GM21825 (cell line): ENCODE data around the gene ZNF429.
A peak's percentile ranks its signal among the peaks of the same experiment; 100 is the strongest.
"Not testable (repeated sequence)": the region's sequence is repeated elsewhere in the genome, so short reads cannot be mapped to it uniquely, and the experiment has no call there.

Experiments
- ATAC-seq: cut with Tn5 transposase; IDR thresholded peaks from one replicate; pipeline ENCODE4 v1.9.1; 2021; ENCODE audit warnings: mild to moderate bottlenecking, moderate library complexity; ENCODE audit not compliant: unreplicated experiment

The ZNF429 gene

GRCh38 chr19:21505459-21506451, at the start of gene ZNF429:
Gene ZNF429, plus strand, starts transcription at chr19:21505602. Its CDS starts 170 bp downstream, at chr19:21505772.
- ATAC-seq = peak; percentile 100

GRCh38 chr19:21460686-21461085, 44.7 kb upstream of the ZNF429 start:
- ATAC-seq = no peak

GRCh38 chr19:21462540-21462939, 42.9 kb upstream of the ZNF429 start:
- no peak for ATAC-seq

- peak; percentile 93 for ATAC-seq
Observed at GRCh38 chr19:21463449-21464105, 41.8 kb upstream of the ZNF429 start.

GRCh38 chr19:21466627-21467026, 38.8 kb upstream of the ZNF429 start:
- no peak for ATAC-seq

- no peak for ATAC-seq
Observed at GRCh38 chr19:21468791-21469190, 36.6 kb upstream of the ZNF429 start.

GRCh38 chr19:21472507-21472906, 32.9 kb upstream of the ZNF429 start:
- no peak for ATAC-seq

- peak; percentile 90 for ATAC-seq
Observed at GRCh38 chr19:21474671-21475181, 30.7 kb upstream of the ZNF429 start.

- not testable (repeated sequence) for ATAC-seq
Observed at GRCh38 chr19:21482361-21482760, 23.0 kb upstream of the ZNF429 start.

GRCh38 chr19:21482863-21483276, 22.5 kb upstream of the ZNF429 start:
- no peak for ATAC-seq

- no peak for ATAC-seq
Observed at GRCh38 chr19:21483589-21484170, 21.7 kb upstream of the ZNF429 start.

GRCh38 chr19:21484631-21485030, 20.8 kb upstream of the ZNF429 start:
- no peak for ATAC-seq

GRCh38 chr19:21485926-21486325, 19.5 kb upstream of the ZNF429 start:
- no peak for ATAC-seq

- no peak for ATAC-seq
Observed at GRCh38 chr19:21487969-21488368, 17.4 kb upstream of the ZNF429 start.

- no peak for ATAC-seq
Observed at GRCh38 chr19:21491146-21491545, 14.3 kb upstream of the ZNF429 start.

- no peak for ATAC-seq
Observed at GRCh38 chr19:21492947-21493906, 12.2 kb upstream of the ZNF429 start.

GRCh38 chr19:21496876-21497275, 8.5 kb upstream of the ZNF429 start:
- ATAC-seq = no peak

- no peak for ATAC-seq
Observed at GRCh38 chr19:21498651-21499050, 6.8 kb upstream of the ZNF429 start.

- no peak for ATAC-seq
Observed at GRCh38 chr19:21508198-21508597, 2.8 kb downstream of the ZNF429 start.

- not testable (repeated sequence) for ATAC-seq
Observed at GRCh38 chr19:21511058-21511457, 5.7 kb downstream of the ZNF429 start.
